GM06990 (cell line): ENCODE measurements around the gene COX6A2.
"Not testable (repeated sequence)": the region's sequence is repeated elsewhere in the genome, so short reads cannot be mapped to it uniquely, and the experiment has no call there.

Experiments used
- DNase-seq: peaks from one replicate; pipeline ENCODE4 v3.0.0-alpha.2; 2011; ENCODE audit not compliant: insufficient read length; ENCODE audit errors: extremely low read depth
- H3K27me3 ChIP-seq: replicated peaks from 2 replicates; pipeline ENCODE4 v1.6.0; 2011; ENCODE audit warnings: low read length; ENCODE audit not compliant: control insufficient read depth, insufficient read depth
- H3K36me3 ChIP-seq: 2 replicates; pipeline ENCODE4 v1.5.1; 2011; ENCODE audit warnings: low read length; ENCODE audit not compliant: control insufficient read depth, insufficient read depth
- H3K4me3 ChIP-seq: replicated peaks from 2 replicates; pipeline ENCODE4 v1.5.1; 2011; ENCODE audit warnings: low read depth, mild to moderate bottlenecking, control low read depth, low read length
- TF ChIP-seq, protein P1 (sequence below): IDR thresholded peaks from 2 replicates; pipeline ENCODE4 v1.5.1; 2011; ENCODE audit warnings: low read length, control low read depth, mild to moderate bottlenecking, inconsistent platforms; ENCODE audit not compliant: insufficient read depth, poor library complexity, severe bottlenecking

COX6A2 gene

DNA sequence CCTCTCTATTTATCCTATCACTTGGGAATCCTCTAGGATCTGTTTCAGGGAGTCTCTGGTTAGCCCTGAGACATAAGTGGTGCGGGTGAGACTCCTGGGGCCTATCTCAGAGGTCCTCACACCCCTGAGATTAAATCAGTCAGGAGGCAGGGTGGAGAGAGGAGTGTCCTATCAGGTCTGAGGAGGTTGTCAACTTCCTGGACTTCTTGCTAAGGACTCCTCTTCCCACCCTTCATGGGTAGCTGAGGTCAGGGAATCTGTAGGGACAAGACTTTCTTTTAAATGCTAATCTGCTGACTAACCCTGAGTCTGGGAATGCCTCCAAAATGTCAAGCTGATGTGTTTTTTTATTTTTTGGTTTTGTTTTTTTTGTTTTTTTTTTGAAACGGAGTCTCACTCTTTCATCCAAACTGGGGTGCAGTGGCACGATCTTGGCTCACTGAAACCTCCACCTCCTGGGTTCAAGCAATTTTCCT, 24.5 kb upstream of the COX6A2 start:
- DNase-seq, result no peak
- Histone ChIP-seq H3K36me3 (peaks cover 5% of the 10 kb centered on the region), H3K27me3 (no peaks in the 10 kb centered on the region), H3K4me3 (no peak overlapping the region)
- TF ChIP-seq, protein P1, sequence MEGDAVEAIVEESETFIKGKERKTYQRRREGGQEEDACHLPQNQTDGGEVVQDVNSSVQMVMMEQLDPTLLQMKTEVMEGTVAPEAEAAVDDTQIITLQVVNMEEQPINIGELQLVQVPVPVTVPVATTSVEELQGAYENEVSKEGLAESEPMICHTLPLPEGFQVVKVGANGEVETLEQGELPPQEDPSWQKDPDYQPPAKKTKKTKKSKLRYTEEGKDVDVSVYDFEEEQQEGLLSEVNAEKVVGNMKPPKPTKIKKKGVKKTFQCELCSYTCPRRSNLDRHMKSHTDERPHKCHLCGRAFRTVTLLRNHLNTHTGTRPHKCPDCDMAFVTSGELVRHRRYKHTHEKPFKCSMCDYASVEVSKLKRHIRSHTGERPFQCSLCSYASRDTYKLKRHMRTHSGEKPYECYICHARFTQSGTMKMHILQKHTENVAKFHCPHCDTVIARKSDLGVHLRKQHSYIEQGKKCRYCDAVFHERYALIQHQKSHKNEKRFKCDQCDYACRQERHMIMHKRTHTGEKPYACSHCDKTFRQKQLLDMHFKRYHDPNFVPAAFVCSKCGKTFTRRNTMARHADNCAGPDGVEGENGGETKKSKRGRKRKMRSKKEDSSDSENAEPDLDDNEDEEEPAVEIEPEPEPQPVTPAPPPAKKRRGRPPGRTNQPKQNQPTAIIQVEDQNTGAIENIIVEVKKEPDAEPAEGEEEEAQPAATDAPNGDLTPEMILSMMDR, result no peak

DNA sequence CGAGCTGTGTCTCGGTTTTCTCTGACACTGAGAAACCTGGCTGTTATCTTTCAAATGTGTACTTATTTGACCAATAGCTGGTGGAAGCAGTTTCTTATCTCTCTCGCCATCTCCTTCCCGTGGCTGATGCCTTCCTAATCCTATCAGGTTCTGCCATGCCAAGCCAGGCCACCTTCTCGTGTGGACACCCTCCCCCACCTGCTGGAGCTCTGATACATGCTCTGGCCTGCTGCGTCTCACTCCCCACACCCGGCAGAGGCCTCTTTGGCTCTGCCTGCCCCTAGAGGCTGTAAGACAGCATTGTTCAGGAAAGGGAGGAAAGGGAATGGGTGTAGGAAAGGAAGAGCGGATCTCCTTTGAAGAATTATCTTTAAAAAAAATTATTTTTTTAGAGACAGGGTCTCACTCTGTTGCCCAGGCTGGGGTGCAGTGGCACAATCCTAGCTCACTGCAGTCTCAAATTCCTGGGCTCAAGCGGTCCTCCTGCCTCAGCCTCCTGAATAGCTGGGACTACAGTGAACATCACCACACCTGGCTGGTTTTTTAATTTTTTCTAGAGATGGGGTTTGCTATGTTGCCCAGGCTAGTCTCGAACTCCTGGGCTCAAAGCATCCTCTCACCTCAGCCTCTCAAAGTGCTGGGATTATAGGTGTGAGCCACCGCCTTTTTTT, 23.7 kb upstream of the COX6A2 start:
- Histone ChIP-seq H3K4me3 (no peak overlapping the region), H3K27me3 (no peaks in the 10 kb centered on the region), H3K36me3 (peaks cover 5% of the 10 kb centered on the region)
- TF ChIP-seq, protein P1, result peak; percentile 48
- no peak for DNase-seq

DNA sequence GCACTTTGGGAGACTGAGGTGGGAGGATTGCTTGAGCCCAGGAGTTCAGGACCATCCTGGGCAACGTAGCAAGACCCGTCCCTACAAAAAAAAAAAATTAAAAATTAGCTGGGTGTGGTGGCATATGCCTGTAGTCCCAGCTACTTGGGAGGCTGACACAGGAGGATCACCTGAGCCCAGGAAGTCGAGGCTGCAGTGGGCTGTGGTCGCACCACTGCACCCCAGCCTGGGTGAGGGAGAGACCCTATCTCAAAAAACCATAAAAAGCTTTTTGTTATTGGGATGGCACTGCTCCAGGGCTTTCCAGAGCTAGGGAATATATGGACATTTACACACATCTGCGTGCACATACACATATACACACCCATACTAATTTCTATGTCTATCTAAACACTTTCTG, 23.0 kb upstream of the COX6A2 start:
- TF ChIP-seq, protein P1, result no peak
- Histone ChIP-seq H3K4me3 (no peak overlapping the region), H3K36me3 (peaks cover 5% of the 10 kb centered on the region), H3K27me3 (no peaks in the 10 kb centered on the region)
- no peak for DNase-seq

DNA sequence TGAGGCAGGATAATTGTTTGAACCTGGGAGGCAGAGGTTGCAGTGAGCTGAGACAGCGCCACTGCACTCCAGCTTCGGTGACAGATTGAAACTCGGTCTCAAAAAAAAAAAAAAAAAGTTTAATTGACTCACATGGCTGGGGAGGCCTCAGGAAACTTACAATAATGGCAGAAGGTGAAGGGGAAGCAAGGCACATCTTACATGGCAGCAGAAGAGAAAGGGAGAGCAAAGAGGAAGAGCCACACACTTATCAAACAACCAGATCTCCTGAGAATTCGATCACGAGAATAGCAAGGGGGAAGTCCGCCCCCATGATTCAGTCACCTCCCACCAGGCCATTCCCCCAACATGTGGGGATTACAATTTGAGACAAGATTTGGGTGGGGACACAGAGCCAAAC, 17.8 kb upstream of the COX6A2 start:
- not testable (repeated sequence) for H3K36me3 ChIP-seq, H3K27me3 ChIP-seq, H3K4me3 ChIP-seq, DNase-seq

DNA sequence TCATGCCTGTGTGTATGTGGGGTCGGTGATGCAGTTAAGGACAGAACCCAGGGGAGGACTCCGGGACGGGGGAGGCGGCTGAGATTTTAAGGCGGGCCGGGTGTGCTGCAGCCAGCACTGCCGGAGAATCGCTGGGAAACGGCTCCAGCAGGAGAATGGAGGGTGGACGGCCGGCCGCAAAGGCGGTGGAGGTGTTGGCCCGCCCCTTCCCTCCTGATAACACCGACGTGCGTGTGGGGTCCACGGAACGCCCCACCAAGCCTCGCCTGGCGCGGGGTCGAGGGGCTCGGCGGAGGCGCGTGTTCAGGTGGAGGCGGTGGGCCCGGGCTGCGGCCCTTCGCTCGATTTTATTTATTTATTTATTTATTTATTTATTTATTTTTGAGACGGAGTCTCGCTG, 13.8 kb upstream of the COX6A2 start:
- TF ChIP-seq, protein P1, result no peak
- Histone ChIP-seq H3K27me3 (no peaks in the 10 kb centered on the region), H3K4me3 (no peak overlapping the region), H3K36me3 (no peaks in the 10 kb centered on the region)
- DNase-seq, result no peak

DNA sequence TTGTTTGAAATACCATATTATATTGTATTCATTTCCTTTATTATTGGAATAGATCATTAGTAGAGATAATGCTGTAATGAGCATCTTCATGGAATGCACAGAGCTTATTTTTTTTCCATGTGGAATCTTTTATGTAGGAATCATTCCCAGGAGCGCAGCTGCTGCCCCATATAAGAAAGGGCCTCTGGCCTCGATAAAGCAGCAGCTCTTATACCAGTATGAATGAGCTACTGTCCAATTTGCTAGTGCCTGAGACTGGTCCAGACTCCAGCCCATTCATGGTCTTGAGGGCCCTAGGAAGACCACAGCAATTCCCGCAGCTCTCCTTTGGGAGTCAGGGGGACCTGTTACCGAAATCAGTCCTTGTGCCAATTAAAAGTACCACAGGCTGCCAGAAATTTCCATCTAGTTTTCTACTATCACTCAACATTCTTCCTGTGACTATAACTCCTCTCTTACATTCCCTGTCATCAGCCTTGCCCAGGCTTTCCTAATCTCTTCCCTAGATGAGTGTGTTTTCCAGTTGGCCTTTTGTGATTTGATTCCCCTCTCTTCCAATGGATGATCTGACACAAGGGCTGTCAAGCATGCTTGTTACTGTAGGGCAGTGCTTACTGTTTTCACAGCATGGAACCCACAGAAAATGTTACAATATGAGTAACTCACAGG, 12.5 kb upstream of the COX6A2 start:
- Histone ChIP-seq H3K36me3 (no peaks in the 10 kb centered on the region), H3K27me3 (no peaks in the 10 kb centered on the region), H3K4me3 (no peak overlapping the region)

More for the DNA sequence above, 12.5 kb upstream of the COX6A2 start:
- TF ChIP-seq, protein P1, result no peak
- DNase-seq, result no peak
